GM21367 (cell line): ENCODE measurements around the gene AHR.
"Not testable (repeated sequence)": the region's sequence is repeated elsewhere in the genome, so short reads cannot be mapped to it uniquely, and the experiment has no call there.

ENCODE experiments used
- ATAC-seq: cut with Tn5 transposase; IDR thresholded peaks from one replicate; pipeline ENCODE4 v1.9.1; 2021; ENCODE audit not compliant: unreplicated experiment

The AHR gene

GRCh38 chr7:17371671-17372524 lies 73.4 kb downstream of the AHR start:
- ATAC-seq, result no peak

GRCh38 chr7:17374157-17374556 lies 75.7 kb downstream of the AHR start:
- ATAC-seq, result no peak

GRCh38 chr7:17374654-17375053 lies 76.2 kb downstream of the AHR start:
- no peak for ATAC-seq

GRCh38 chr7:17376595-17376994 lies 78.1 kb downstream of the AHR start:
- no peak for ATAC-seq

- ATAC-seq, result no peak
Observed at GRCh38 chr7:17380736-17381662, 82.5 kb downstream of the AHR start.

GRCh38 chr7:17382408-17383354 lies 84.2 kb downstream of the AHR start:
- not testable (repeated sequence) for ATAC-seq

GRCh38 chr7:17384400-17384799 lies 85.9 kb downstream of the AHR start:
- ATAC-seq, result no peak

GRCh38 chr7:17385612-17386011 lies 87.2 kb downstream of the AHR start:
- ATAC-seq, result no peak

GRCh38 chr7:17390392-17390791 lies 91.9 kb downstream of the AHR start:
- no peak for ATAC-seq

- no peak for ATAC-seq
Observed at GRCh38 chr7:17391366-17391765, 92.9 kb downstream of the AHR start.

- ATAC-seq, result no peak
Observed at GRCh38 chr7:17392846-17393245, 94.4 kb downstream of the AHR start.

GRCh38 chr7:17394563-17394962 lies 96.1 kb downstream of the AHR start:
- ATAC-seq, result not testable (repeated sequence)
